Tibial artery (tissue), 4 donors: ENCODE results near the gene SF3A2.

Experiments used
- DNase-seq, 2 donors: peaks; one replicate each; pipeline ENCODE4 v3.0.0-alpha.2; 2019
- H3K27ac ChIP-seq, 2 donors: fragments of 200-600 bp; sonication (generic) in 1 of 2; 1 replicate in 1 of 2; 2 replicates in 1 of 2; pipeline ENCODE4 v1.5.1; 2018 to 2019; ENCODE audit warnings: mild to moderate bottlenecking in 1 of 2
- H3K27me3 ChIP-seq, 2 donors: fragments of 200-600 bp; sonication (generic) in 1 of 2; one replicate each; pipeline versions ENCODE4 v1.5.1 to v1.6.0; 2016 to 2019
- H3K36me3 ChIP-seq, 3 donors: fragments of 200-600 bp; sonication (generic) in 2 of 3; one replicate each; pipeline ENCODE4 v1.5.1; 2016 to 2019; ENCODE audit warnings: mild to moderate bottlenecking in 2 of 3
- H3K4me1 ChIP-seq, 4 donors: fragments of 200-600 bp; sonication (generic) in 2 of 4; 1 replicate in 3 of 4; 2 replicates in 1 of 4; pipeline ENCODE4 v1.5.1; 2016 to 2019
- H3K4me3 ChIP-seq, 2 donors: fragments of 200-600 bp; sonication (generic) in 1 of 2; 1 replicate in 1 of 2; 2 replicates in 1 of 2; pipeline ENCODE4 v1.5.1; 2018 to 2019; ENCODE audit warnings: mild to moderate bottlenecking in 2 of 2
- H3K9me3 ChIP-seq, 3 donors: fragments of 200-600 bp; sonication (generic) in 1 of 3; one replicate each; pipeline ENCODE4 v1.5.1; 2016 to 2019
- intact Hi-C: fragments of 100-400 bp; cut with DNase I; formaldehyde crosslinking; loops from one replicate; pipeline ENCODE4 v1.15.0; 2023; ENCODE audit warnings: low total_unique reads
- TF ChIP-seq, protein P1 (sequence below), 2 experiments: fragments of 200-600 bp in 1 of 2; fragments of 450-650 bp in 1 of 2; IDR thresholded peaks; one replicate each; pipeline ENCODE4 v1.5.1; 2017 to 2019; ENCODE audit warnings: antibody characterized with exemption in 2 of 2, mild to moderate bottlenecking in 1 of 2, moderate library complexity in 1 of 2

The SF3A2 gene

DNA sequence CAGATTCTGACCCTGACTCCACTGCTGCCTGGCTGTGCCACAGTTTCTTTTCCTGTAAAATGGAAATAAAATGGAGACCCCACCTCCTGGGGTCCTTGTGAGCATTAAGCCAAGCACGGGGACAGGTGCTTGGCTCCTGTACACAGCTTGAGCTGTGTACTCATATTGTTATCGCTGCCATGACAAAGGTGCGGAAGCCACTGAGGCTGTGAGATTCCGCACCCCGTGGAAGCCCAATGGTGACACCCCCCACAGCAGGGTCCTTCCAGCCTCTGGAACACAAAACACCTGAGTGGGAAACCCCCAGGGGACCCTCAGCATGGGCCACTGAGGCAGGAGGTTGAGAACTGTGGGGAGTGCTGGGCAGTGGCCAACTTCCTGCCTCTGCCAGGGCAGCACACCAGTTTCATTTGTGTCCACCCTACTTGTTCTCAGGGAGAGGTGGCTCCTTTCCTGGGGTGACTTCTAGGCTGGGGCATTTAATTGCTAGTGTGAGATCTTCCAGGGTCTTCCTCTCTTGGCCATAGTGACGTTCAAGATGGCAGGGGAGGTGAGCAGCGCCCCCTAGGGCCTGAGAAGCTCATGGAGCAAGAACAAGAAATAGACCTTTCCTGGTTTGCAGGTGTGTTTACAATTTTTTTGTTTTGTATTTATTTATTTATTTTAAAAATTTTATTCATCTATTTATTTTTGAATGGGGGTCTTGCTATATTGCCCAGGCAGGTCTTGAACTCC, 25.0 kb downstream of the SF3A2 start:
- intact Hi-C loops = no loop called here
- Histone ChIP-seq H3K4me3 (no peak overlapping the region), H3K4me1 (peaks cover 0 to 6% (median 4%) of the 10 kb centered on the region in 4 donors), H3K27me3 (no peaks in the 10 kb centered on the region), H3K27ac (no peak overlapping the region), H3K9me3 (no peaks in the 10 kb centered on the region), H3K36me3 (no peaks in the 10 kb centered on the region)
- DNase-seq = no peak
- TF ChIP-seq, protein P1, sequence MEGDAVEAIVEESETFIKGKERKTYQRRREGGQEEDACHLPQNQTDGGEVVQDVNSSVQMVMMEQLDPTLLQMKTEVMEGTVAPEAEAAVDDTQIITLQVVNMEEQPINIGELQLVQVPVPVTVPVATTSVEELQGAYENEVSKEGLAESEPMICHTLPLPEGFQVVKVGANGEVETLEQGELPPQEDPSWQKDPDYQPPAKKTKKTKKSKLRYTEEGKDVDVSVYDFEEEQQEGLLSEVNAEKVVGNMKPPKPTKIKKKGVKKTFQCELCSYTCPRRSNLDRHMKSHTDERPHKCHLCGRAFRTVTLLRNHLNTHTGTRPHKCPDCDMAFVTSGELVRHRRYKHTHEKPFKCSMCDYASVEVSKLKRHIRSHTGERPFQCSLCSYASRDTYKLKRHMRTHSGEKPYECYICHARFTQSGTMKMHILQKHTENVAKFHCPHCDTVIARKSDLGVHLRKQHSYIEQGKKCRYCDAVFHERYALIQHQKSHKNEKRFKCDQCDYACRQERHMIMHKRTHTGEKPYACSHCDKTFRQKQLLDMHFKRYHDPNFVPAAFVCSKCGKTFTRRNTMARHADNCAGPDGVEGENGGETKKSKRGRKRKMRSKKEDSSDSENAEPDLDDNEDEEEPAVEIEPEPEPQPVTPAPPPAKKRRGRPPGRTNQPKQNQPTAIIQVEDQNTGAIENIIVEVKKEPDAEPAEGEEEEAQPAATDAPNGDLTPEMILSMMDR (IDR thresholded peaks at IDR 0.05) = peak in 1 of 2 experiments; percentile 17

DNA sequence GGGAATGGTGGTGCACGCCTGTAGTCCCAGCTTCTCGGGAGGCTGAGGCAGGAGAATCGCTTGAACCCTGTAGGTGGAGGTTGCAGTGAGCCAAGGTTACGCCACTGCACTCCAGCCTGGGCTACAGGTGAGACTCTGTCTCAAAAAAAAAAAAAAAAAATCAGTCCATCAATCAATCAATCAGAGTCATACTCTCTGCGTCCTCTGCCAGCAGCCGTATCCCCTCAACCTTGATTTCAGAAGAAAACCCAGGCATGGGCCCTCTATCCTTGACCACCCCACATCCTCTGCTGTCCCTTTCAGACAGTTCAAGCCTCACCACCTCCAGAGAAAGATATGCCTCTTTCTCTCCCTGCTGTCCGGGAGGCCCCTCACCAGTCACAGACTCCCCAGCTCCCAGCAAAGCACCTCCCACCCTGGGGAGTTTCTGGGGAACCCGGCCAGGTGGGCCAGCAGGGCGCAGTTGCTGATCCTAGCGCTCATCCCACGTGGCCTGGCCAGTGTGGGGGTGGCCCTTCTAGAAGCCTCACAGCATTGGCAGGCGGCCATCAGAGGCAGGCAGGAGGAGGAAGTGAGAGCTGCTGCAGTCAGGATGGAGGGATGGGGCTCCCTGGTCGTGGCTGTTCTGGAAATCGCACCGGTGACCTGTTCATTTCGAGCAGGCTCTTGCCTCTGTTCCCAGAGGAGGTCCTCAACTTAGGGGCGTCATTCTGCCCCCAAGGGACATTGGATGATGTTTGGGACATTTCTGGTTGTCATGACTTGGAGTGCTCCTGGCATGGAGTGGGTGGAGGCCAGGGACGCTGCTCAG, 29.8 kb downstream of the SF3A2 start:
- no peak overlapping the region for H3K4me3 ChIP-seq
- intact Hi-C loops = no loop called here
- peaks cover 0 to 33% (median 17%) of the 10 kb centered on the region in 4 donors for H3K4me1 ChIP-seq
- no peaks in the 10 kb centered on the region for H3K27me3 ChIP-seq
- peak overlapping the region; percentile 33 to 44 for H3K27ac ChIP-seq
- no peaks in the 10 kb centered on the region for H3K9me3 ChIP-seq
- TF ChIP-seq, protein P1 (IDR thresholded peaks at IDR 0.05) = no peak
- DNase-seq = peak; percentile 90 to 92
- H3K36me3 ChIP-seq = peaks cover 0 to 6% (median 2%) of the 10 kb centered on the region in 3 donors

DNA sequence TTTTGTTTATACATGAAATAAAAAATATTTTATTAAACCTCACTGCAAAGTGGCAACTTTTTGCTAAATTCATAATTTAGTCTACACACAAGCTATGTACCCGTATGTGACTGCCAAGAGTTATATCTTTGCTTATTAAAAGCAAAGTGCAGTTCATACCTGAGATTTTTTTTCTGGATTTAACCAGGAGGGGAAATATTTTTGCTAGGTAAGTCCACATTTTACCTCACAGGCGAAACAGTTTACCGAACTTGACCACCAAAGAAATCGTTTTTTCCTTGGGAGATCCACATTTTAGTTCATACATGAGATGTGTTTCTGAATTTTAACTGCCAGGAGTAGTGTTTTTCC, 31.8 kb downstream of the SF3A2 start:
- H3K27ac ChIP-seq = peak overlapping the region in 1 of 2 donors; percentile 67

GRCh38 chr19:2268861-2269243, 32.2 kb downstream of the SF3A2 start:
- TF ChIP-seq, protein P1 (IDR thresholded peaks at IDR 0.05) = no peak
- H3K27ac ChIP-seq = peak overlapping the region; percentile 67 to 100
- no peaks in the 10 kb centered on the region for H3K27me3 ChIP-seq
- DNase-seq = no peak
- intact Hi-C loops = no loop called here
- H3K4me3 ChIP-seq = peak overlapping the region; percentile 91 to 93
- no peaks in the 10 kb centered on the region for H3K9me3 ChIP-seq
- H3K4me1 ChIP-seq = peaks cover 0 to 57% (median 41%) of the 10 kb centered on the region in 4 donors
- H3K36me3 ChIP-seq = peaks cover 13 to 28% (median 24%) of the 10 kb centered on the region in 3 donors

More for the DNA sequence above, 31.8 kb downstream of the SF3A2 start:
- no peak for DNase-seq
- Histone ChIP-seq H3K36me3 (peaks cover 13 to 26% (median 23%) of the 10 kb centered on the region in 3 donors), H3K4me3 (peak overlapping the region; percentile 91 to 93), H3K4me1 (peaks cover 0 to 53% (median 37%) of the 10 kb centered on the region in 4 donors), H3K9me3 (no peaks in the 10 kb centered on the region), H3K27me3 (no peaks in the 10 kb centered on the region)
- TF ChIP-seq, protein P1 (IDR thresholded peaks at IDR 0.05) = no peak
- intact Hi-C loops = no loop called here

GRCh38 chr19:2269244-2270156, 32.9 kb downstream of the SF3A2 start:
- intact Hi-C loops = loop anchor here (5.0 kb wide), 2 partner anchors 32 to 117 kb away; partner anchors contain the start of genes AP3D1, PLEKHJ1 and SF3A2
- peaks cover 0 to 60% (median 46%) of the 10 kb centered on the region in 4 donors for H3K4me1 ChIP-seq

More at GRCh38 chr19:2269244-2270156, 32.9 kb downstream of the SF3A2 start:
- Histone ChIP-seq H3K27ac (peak overlapping the region; percentile 97 to 100), H3K4me3 (peak overlapping the region; percentile 91 to 93), H3K36me3 (peaks cover 13 to 30% (median 28%) of the 10 kb centered on the region in 3 donors), H3K27me3 (no peaks in the 10 kb centered on the region), H3K9me3 (no peaks in the 10 kb centered on the region)
- TF ChIP-seq, protein P1 (IDR thresholded peaks at IDR 0.05) = peak in 1 of 2 experiments; percentile 47
- DNase-seq = peak; percentile 97 to 99
